ENCODE measurements around the gene PATJ. TPM values are rescaled to one million over a fixed set of nuclear protein-coding genes. Genes with fewer than 3 reads are reported as not detected.
"Not testable (repeated sequence)": the region's sequence is repeated elsewhere in the genome, so short reads cannot be mapped to it uniquely, and the experiment has no call there.

The PATJ gene
- polyA plus RNA-seq, 3 donors, result 36.1 to 55.6 (median 36.4) TPM

- DNase-seq (ENCODE audit: extremely low read depth in 1 of 11, low read depth in 9 of 11, low spot score in 4 of 11), result no peak
Observed at GRCh38 chr1:62107923-62108322, 365.6 kb downstream of the PATJ start.

- DNase-seq (ENCODE audit: extremely low read depth in 1 of 11, low read depth in 9 of 11, low spot score in 4 of 11), result no peak
Observed at GRCh38 chr1:62109124-62109523, 366.8 kb downstream of the PATJ start.

DNA sequence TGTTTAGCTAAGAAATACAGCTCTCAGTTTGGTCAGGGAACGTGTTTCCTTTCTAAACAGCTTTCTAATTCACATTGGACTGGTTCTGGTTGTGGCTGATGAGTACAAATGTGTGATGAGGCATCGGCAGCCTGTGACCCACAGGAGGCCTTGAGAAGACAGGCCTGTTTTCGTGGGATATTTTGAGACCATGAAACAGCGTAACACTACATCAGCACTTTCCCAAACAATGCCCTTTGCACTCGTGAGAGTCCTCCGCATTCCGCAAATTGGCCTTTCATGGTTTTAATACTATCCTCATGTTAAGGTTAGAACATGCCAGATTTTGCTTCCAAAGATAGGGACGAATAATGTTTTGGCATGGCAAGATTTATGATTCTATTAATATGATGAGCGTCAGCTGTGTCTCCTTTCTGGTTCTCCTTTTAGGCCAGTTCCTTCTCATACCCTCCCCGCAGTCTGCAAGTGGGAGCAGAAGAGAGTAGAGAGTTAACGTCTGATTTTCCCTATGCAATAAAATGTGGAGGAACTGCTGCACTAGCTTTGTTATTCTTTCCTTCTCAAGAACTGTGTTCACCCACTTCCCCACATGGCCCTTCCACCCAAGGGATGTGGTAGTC is 368.0 kb downstream of the PATJ start:
- DNase-seq (ENCODE audit: extremely low read depth in 1 of 11, low read depth in 9 of 11, low spot score in 4 of 11), result no peak

DNA sequence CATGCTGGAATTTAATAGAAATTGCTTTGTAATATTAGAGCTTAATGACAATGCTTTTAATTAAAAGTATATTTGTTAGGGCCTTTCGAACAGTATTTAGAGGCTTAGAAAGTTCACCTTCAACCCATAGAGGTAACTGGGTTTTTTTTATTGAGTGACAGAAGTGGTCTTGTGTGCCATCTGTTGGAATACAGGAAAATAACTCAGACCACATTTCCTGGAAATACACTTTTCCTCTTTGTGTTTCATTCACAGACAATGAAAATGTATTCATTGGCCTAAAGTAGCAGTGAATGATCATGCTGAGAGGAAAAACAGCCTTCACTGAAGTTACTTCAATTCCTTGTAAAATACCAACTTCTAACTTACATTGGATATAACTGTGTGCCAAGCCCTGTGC is 368.8 kb downstream of the PATJ start:
- DNase-seq (ENCODE audit: extremely low read depth in 1 of 11, low read depth in 9 of 11, low spot score in 4 of 11), result no peak

DNA sequence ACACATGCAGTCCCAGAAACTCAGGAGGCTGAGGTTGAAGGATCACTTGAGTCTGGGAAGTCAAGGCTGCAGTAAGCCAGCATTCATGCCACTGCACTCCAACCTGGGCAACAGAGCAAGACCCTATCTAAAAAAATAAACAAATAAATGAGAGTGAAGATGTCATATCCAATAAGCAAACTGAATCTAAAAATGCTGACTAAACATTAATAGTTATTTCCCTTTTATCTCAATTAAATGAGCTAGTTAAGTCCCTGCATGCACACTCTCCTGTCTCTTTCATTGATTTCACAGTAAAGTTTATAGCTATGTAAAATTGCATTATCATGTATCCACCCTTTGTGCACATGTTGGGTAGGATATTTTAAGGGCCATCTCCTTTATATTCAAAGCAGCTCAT is 371.2 kb downstream of the PATJ start:
- DNase-seq (ENCODE audit: extremely low read depth in 1 of 11, low read depth in 9 of 11, low spot score in 4 of 11), result no peak

DNA sequence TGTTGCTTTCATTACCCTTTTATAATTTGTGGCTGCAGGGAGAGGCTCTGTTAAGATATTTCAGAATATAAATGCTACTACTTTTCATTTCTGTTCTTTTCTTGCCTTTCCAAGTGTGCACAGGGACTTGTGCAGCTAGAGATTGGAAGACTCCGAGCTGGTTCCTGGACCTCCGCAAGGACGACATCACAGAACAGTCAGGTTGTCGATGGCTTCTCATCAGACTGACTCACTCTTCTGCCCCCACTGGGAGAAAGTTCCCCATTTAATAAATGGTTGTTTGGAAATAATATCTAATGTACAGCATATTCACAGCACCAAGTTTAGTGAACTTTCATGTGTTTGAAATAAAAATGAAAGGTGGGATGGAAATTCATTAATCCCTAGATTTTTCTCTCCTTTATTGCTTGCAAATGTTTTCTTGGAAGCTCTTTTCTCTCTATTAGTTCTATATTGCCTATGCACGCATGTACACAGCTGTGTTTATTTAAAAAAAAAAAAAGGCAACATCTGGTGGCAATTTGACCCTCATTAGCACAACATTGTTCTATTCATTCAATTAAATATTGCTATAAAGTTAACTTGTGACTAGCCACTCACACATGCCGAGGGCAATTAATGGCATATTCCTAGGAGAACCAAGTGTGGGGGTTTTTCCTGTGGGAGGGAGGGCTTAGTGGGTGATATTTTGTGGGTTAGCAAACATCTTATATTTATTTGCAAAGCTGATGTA is 374.9 kb downstream of the PATJ start:
- DNase-seq (ENCODE audit: extremely low read depth in 1 of 11, low read depth in 9 of 11, low spot score in 4 of 11), result no peak

- DNase-seq (ENCODE audit: extremely low read depth in 1 of 11, low read depth in 9 of 11, low spot score in 4 of 11), result no peak
Observed at GRCh38 chr1:62126579-62127290, 384.5 kb downstream of the PATJ start.

GRCh38 chr1:62128745-62129144 is 386.5 kb downstream of the PATJ start:
- DNase-seq (ENCODE audit: extremely low read depth in 1 of 11, low read depth in 9 of 11, low spot score in 4 of 11), result no peak

- DNase-seq (ENCODE audit: extremely low read depth in 1 of 11, low read depth in 9 of 11, low spot score in 4 of 11), result peak in 7 of 11 donors; percentile 22 to 58 (median 41)
Observed at GRCh38 chr1:62131093-62131725, 388.9 kb downstream of the PATJ start.

DNA sequence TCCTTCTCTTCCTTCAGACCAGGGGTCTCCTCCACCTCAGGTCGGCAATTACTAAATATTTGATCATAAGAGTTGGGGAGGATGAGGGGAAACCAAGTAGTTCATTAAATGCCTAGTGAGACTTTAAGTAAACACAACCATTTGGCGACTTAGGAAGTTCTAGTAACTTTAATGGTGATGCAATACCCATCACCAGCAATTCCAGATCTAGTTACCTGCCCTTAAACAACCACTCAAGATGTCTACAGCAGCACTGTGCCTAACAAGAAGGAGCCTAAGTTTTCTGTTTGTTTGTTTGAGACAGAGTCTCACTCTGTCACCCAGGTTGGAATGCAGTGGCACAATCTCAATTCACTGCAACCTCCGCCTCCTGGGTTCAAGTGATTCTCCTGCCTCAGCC is 395.7 kb downstream of the PATJ start:
- no peak for DNase-seq (ENCODE audit: extremely low read depth in 1 of 11, low read depth in 9 of 11, low spot score in 4 of 11)

- DNase-seq (ENCODE audit: extremely low read depth in 1 of 11, low read depth in 9 of 11, low spot score in 4 of 11), result no peak
Observed at GRCh38 chr1:62139410-62139809, 397.1 kb downstream of the PATJ start.

DNA sequence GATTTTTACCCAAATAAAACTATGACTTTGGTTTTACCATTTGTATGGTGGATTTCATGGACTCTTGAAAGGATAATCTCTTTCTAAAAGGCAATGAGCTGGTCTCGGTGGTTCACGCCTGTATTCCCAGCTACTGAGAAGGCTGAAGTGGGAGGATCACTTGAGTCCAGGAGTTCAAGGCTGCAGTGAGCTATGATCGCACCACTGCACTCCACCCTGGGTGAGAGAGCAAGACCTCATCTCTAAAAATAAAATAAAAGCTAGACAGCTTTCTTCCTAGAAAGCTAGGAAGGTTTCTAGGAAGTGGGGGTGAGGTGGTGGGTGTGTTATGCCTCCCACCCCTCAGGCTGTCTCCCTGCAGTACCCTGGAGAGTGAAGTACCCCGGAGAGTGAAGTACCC is 398.4 kb downstream of the PATJ start:
- DNase-seq (ENCODE audit: extremely low read depth in 1 of 11, low read depth in 9 of 11, low spot score in 4 of 11), result no peak

DNA sequence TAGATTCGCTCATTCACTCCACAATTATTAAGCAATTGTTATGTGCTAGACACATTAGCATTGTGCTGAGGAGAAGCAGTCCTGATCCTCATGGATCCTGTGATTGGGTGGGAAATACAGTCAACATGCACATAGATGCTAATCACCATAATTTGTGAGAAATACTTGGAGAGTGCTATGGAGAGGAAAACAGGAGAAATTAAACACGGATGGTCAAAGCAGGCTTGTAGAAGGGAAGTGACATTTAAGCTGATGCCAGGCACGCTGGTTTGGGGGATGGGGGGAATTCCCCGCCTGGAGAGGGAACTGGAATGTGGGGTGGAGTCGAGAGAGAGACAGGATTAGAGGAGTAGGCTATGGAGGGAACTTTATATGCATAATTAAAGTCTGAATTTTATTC is 400.2 kb downstream of the PATJ start:
- no peak for DNase-seq (ENCODE audit: extremely low read depth in 1 of 11, low read depth in 9 of 11, low spot score in 4 of 11)

- DNase-seq (ENCODE audit: extremely low read depth in 1 of 11, low read depth in 9 of 11, low spot score in 4 of 11), result peak in 10 of 11 donors; percentile 21 to 47 (median 39)
Observed at GRCh38 chr1:62144238-62144831, 402.1 kb downstream of the PATJ start.

- no peak for DNase-seq (ENCODE audit: extremely low read depth in 1 of 11, low read depth in 9 of 11, low spot score in 4 of 11)
Observed at GRCh38 chr1:62159940-62160348, 417.7 kb downstream of the PATJ start.

DNA sequence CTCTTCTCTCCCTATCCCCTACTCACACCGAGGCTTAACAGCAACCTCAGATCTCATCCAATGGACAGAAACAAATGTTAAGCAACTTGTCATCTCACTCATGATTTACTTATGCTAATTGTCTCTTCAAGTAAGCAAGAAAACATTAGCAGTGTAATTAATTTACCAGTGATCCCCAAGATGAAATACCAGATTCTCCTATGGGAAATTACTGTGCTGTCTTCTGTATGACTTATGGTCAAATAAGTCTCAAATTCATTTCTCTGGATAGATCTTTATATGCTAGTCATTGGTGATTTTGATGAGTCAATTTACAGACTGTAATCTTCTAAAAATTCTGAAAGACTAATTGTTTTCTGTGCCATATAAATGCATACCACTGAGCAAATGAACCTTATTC is 419.4 kb downstream of the PATJ start:
- DNase-seq (ENCODE audit: extremely low read depth in 1 of 11, low read depth in 9 of 11, low spot score in 4 of 11), result no peak

DNA sequence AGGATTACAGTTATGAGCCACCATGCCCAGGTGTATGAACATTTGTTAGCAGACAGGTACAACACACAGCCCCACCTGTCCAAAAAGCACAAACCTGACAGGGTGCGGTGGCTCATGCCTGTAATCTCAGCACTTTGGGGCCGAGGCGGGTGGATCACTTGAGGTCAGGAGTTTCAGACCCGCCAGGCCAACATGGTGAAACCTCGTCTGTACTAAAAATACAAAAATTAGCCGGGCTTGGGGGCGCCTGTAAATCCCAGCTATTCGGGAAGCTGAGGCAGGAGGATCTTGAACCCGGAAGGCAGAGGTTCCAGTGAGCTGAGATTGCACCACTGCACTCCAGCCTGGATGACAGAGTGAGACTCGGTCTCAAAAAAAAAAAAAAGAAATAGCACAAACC is 428.1 kb downstream of the PATJ start:
- DNase-seq (ENCODE audit: extremely low read depth in 1 of 11, low read depth in 9 of 11, low spot score in 4 of 11), result not testable (repeated sequence)

DNA sequence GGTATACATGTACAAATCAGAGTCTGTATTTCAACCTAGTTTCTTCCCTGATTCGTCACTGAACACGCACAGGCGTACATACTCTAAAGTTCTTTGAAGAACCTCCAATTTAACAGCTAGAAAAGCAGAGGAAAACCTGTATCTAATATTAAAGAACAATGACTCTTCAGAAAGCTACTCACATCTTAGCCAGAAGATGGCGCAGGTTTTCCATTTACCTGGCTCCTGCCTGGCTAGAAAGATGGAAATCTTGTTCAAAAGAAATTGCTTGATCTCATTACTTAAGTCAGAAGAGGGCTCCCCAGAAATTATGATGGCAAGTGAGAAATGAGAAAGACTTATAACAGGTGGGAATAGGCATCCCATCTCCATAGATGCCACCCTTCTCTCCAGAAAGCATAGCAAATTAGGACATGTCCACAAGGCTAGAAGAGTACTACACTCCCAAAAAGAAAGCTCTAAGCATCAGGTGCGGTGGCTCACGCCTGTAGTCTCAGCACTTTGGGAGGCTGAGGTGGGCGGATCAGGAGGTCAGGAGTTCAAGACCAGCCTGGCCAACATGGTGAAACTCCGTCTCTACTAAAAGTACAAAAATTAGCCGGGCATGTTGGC is 433.4 kb downstream of the PATJ start:
- peak in 6 of 11 donors; percentile 49 to 63 (median 54) for DNase-seq (ENCODE audit: extremely low read depth in 1 of 11, low read depth in 9 of 11, low spot score in 4 of 11)
